ENCODE results near the gene ASIC4. TPM values are rescaled to one million over a fixed set of nuclear protein-coding genes. Genes with fewer than 3 reads are reported as not detected.

Gene ASIC4
- polyA plus RNA-seq (ENCODE audit: insufficient read length in 4 of 4), result under 1 TPM; 0.10 to 0.33 (median 0.17) TPM

DNA sequence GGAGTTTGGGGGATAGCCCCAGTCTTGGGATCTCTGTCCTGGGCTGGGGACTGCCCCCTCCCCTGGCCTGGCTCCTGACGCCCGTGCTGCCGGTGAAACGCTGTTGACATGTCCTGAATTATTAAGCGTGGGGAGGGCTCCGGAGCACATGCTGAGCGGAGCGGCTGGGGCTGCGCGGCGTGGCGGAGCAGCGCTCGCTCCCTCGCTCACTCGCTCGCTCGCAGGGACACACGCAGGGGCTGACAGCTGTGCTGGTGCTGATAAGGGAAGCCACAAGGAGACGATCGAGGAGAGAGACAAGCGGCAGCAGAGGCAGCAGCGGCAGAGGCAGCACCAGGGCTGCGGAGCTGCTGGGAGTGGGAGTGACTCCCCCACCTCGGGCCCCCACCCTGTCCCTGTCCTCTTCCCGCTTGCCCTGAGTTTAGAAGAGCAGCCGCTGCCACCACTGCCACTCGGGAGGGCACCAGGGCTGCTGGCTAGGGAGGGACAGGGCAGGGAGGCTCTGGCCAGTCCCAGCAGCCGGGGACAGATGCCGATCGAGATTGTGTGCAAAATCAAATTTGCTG lies at the start of gene ASIC4:
Gene ASIC4 (plus strand): TSS at position 287 of the 566 bp plus-strand sequence. CDS start 243 bp downstream, at position 530.
- no peak for DNase-seq (ENCODE audit: low read depth in 4 of 4, low spot score in 2 of 4)

GRCh38 chr2:219465659-219466561 lies 48.4 kb upstream of the ASIC4 start:
- no peak for DNase-seq (ENCODE audit: low read depth in 4 of 4, low spot score in 2 of 4)

DNA sequence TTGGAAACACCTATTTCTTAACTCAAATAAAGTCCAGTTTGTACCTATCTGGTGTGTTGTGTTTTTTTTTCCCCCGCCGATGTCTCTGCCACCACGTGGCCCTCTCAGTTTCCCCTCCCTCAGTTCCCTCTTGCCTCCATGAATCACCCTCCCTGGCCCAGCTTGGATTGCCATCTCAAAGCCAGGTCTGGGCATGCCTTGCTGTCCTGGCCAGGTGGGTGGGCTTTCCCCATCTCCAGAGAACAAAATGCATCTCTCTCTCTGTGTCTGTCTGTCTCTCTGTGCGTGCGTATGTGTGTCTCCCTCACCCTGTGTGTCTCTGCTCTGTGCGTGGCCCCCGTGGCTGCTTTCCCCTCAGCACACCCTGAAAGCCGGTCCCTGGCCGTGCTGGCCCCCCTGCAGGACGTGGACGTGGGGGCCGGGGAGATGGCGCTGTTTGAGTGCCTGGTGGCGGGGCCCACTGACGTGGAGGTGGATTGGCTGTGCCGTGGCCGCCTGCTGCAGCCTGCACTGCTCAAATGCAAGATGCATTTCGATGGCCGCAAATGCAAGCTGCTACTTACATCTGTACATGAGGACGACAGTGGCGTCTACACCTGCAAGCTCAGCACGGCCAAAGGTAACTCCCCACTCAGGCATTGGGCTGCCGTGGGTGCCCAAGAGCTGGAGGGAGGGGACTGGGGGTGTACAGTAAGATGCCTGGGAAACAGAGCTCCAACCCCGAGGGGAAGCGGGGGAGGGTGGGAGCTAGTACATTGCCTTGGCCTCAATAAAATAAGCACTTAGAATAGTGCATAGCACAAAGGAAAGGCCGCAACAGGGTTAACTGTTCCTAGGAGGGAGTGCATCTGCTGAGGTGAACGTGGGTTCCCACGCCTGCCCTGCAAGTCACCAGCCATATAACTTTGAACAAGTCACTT lies 47.2 kb upstream of the ASIC4 start:
- no peak for DNase-seq (ENCODE audit: low read depth in 4 of 4, low spot score in 2 of 4)

GRCh38 chr2:219467736-219468075 lies 46.6 kb upstream of the ASIC4 start:
- no peak for DNase-seq (ENCODE audit: low read depth in 4 of 4, low spot score in 2 of 4)

GRCh38 chr2:219468410-219469185 lies 45.7 kb upstream of the ASIC4 start:
- DNase-seq (ENCODE audit: low read depth in 4 of 4, low spot score in 2 of 4), result no peak

GRCh38 chr2:219469186-219469724 lies 45.0 kb upstream of the ASIC4 start:
- DNase-seq (ENCODE audit: low read depth in 4 of 4, low spot score in 2 of 4), result no peak

DNA sequence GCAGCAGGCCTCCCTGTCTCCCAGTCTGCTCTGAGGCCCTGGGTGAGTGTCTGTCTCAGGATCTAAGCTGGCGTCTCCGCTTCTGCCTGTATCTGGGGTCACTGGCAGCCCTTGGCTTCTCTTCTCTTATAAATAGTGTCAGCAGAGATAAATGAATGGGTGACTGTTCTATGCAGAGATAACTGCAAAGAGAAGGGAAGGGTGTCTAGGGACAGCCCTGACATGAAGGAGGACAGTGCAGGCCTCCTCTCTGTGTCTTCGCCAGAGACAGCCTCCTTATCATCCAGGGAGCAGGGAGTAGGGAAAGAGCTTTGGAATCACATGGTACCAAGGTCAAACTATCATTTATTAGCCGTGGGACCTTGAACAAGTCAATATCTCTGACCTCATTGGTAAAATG lies 43.9 kb upstream of the ASIC4 start:
- DNase-seq (ENCODE audit: low read depth in 4 of 4, low spot score in 2 of 4), result no peak

GRCh38 chr2:219471476-219472371 lies 42.6 kb upstream of the ASIC4 start:
- no peak for DNase-seq (ENCODE audit: low read depth in 4 of 4, low spot score in 2 of 4)

DNA sequence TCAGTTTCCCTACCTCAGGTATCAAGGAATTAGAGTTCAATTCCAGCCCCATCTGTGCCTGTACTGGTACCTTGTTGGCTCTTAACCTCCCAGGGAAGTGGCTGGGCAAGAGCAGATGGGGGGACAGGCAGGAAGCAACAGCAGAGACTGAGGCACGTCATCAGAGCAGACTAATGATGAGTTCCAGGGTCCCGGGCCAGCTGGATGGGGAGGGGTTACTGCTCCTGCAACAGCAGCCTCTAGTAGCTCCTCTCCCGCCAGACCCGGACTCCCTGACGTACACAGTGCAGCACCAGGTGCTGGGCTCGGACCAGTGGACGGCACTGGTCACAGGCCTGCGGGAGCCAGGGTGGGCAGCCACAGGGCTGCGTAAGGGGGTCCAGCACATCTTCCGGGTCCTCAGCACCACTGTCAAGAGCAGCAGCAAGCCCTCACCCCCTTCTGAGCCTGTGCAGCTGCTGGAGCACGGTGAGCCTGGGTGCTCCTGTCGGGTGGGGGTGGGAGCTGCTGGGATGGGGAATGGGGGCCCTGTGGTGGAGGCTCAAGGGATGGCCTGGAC lies 41.6 kb upstream of the ASIC4 start:
- DNase-seq (ENCODE audit: low read depth in 4 of 4, low spot score in 2 of 4), result no peak

GRCh38 chr2:219473511-219473910 lies 40.8 kb upstream of the ASIC4 start:
- no peak for DNase-seq (ENCODE audit: low read depth in 4 of 4, low spot score in 2 of 4)

GRCh38 chr2:219474285-219475060 lies 39.8 kb upstream of the ASIC4 start:
- DNase-seq (ENCODE audit: low read depth in 4 of 4, low spot score in 2 of 4), result no peak

- no peak for DNase-seq (ENCODE audit: low read depth in 4 of 4, low spot score in 2 of 4)
Observed at GRCh38 chr2:219475278-219475677, 39.0 kb upstream of the ASIC4 start.

DNA sequence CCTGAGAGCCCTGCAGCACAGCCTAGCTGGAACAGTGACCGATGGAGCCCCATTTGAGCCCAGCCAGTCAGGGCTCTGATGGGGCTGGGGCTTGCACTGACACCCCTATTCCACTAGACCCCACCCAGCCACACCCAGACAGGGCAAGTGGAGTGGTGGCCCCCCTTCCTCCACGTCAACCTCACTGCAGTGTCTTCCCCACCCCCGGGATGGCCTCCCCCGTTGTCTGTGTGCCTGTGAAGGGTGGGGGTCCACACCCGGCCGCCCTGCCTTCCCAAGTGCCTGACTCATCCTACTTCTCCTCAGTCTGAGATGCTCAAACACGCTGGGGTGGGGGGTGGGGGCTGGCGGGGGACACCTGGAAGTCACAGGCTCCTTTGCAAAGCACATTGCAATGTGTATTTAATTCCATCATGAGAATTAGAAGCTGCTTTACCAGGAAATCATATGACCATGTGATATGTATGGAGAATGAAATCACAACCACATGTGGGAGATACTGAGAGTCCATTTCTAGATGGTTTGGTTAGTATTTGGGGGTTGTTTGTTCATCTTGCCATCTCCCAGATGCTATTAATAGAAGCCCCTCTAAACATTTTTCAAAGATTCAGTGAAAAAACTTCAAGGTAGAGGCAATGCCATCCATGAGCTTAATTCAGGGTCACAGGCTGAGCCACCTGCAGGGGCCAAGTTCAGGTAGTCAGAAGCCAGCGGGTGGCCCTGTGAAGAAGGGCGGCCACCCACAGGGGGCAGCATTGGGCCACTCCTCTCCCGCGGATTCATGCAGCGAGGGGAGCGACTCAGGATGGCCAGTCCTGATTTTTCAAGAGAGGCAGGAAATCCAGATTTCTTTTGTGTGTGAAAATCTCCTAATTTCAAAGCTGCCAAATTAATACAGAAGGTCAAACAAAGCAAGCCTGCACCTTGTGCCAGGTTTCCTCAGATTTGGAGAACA lies 38.3 kb upstream of the ASIC4 start:
- no peak for DNase-seq (ENCODE audit: low read depth in 4 of 4, low spot score in 2 of 4)

DNA sequence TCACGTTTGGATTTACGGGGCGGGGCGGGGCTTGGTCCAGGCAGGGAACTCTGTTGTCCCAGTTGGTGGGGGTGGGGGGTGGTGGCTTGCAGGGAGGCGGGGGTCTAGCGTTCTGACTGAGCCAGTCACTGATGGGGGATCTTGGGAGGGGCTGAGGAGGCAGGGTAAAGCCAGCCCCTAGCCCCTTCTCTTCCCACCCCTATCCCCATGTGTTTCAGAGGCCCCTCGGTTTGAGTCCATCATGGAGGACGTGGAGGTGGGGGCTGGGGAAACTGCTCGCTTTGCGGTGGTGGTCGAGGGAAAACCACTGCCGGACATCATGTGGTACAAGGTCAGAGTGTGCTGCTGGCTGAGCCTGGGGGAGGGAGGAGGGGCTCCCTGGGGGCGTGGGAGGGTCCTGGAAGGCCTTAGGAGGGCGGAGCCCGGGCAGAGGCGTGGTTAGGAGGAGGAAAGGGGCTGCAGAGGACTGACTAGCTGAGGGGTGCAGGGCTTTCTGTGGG lies 37.6 kb upstream of the ASIC4 start:
- DNase-seq (ENCODE audit: low read depth in 4 of 4, low spot score in 2 of 4), result no peak

DNA sequence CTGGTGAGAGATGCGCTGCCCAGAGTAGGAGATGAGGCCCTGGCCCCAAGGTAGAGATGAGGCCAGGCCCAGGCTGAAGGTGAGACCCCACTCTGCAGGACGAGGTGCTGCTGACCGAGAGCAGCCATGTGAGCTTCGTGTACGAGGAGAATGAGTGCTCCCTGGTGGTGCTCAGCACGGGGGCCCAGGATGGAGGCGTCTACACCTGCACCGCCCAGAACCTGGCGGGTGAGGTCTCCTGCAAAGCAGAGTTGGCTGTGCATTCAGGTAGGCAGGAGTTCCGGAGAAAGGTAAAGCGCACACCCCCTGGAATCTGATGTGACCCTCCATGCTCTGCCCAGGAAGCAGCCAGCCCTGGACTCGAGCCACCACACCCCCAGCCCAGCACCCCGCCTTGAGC lies 37.1 kb upstream of the ASIC4 start:
- no peak for DNase-seq (ENCODE audit: low read depth in 4 of 4, low spot score in 2 of 4)

- DNase-seq (ENCODE audit: low read depth in 4 of 4, low spot score in 2 of 4), result no peak
Observed at GRCh38 chr2:219477815-219478214, 36.5 kb upstream of the ASIC4 start.

DNA sequence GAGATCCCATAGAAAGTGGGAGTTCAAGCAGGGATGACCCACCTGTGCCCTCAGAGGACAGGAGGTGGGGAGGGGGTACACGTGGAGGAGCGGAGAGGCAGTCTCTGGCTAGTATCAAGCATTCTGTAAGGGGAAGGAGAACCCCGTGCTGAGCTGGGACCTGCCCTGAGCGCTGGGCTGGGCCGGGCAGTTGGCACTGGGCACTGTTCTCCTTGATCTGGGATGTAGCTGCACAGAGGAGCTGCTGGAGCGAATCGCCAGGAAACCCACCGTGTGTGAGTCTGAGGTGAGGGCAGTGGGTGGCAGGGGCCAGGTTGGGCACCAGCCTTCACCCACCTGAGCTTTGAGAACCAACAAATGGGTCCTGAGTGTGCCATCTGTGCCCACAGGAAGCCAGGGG lies 35.4 kb upstream of the ASIC4 start:
- DNase-seq (ENCODE audit: low read depth in 4 of 4, low spot score in 2 of 4), result no peak

Measured in left renal cortex interstitium (tissue), 4 donors.